ENCODE measurements around the gene LIN7A. TPM values are rescaled to one million over a fixed set of nuclear protein-coding genes. Genes with fewer than 3 reads are reported as not detected.

Gene LIN7A
- total RNA-seq, 5 donors from 2014 or later (not counting 1 experiment from before 2014, with no cell fraction given), result 0.03 to 0.12 TPM; not detected in 3

- DNase-seq, result no peak
- peaks cover 5 to 12% of the 10 kb centered on the region in 2 donors for H3K27me3 Mint-ChIP-seq
- Histone ChIP-seq H3K36me3 (ENCODE audit: control insufficient read depth in 2 of 2, extremely low read depth in 1 of 2, insufficient read depth in 1 of 2, low read length in 1 of 2) (no peaks in the 10 kb centered on the region), H3K27ac (ENCODE audit: low read length) (no peak overlapping the region), H3K27me3 (replicated peaks in 1 of 2; ENCODE audit: control insufficient read depth in 2 of 2, extremely low read depth in 1 of 2, insufficient read depth in 2 of 2, low read length in 1 of 2) (peaks cover 0 to 10% of the 10 kb centered on the region in 2 experiments), H3K4me1 (ENCODE audit: control insufficient read depth in 1 of 2, extremely low read depth in 1 of 2, insufficient read depth in 2 of 2, low read length in 2 of 2) (no peaks in the 10 kb centered on the region), H3K4me3 (ENCODE audit: control insufficient read depth in 1 of 2, extremely low read depth in 1 of 2, low read length in 1 of 2) (no peak overlapping the region), H3K9me3 (no peaks in the 10 kb centered on the region)
- ChIA-PET POLR2A (interaction anchor here (0.7 kb wide), 2 partner anchors 14 to 41 kb away, joined by 8 to 12 read pairs; no protein-coding TSS in a partner anchor), CTCF (no interaction called here)
- H3K4me3 Mint-ChIP-seq, result no peak overlapping the region
- no peak for ATAC-seq (replicated peaks in 1 of 4)
- H3K27ac Mint-ChIP-seq, result no peak overlapping the region
- H3K4me1 Mint-ChIP-seq, result no peaks in the 10 kb centered on the region
- WGBS (ENCODE audit: insufficient coverage), result no CpG with 5 or more reads among the region's 1 CpG
- peaks cover 0 to 12% (median under 1%) of the 10 kb centered on the region in 3 donors for H3K9me3 Mint-ChIP-seq
- H3K36me3 Mint-ChIP-seq, result no peaks in the 10 kb centered on the region
Observed at GRCh38 chr12:80941916-80942315, 4.2 kb upstream of the LIN7A start.

GRCh38 chr12:80939231-80939950 is 1.7 kb upstream of the LIN7A start:
- H3K27ac ChIP-seq (ENCODE audit: low read length), result no peak overlapping the region
- H3K27me3 Mint-ChIP-seq, result peaks cover 10 to 20% of the 10 kb centered on the region in 2 donors

GRCh38 chr12:80938397-80938796 is 663 bp upstream of the LIN7A start:
- H3K27ac Mint-ChIP-seq, result no peak overlapping the region
- peaks cover 0 to 16% of the 10 kb centered on the region in 2 experiments for H3K27me3 ChIP-seq (replicated peaks in 1 of 2; ENCODE audit: control insufficient read depth in 2 of 2, extremely low read depth in 1 of 2, insufficient read depth in 2 of 2, low read length in 1 of 2)
- peaks cover 10 to 26% of the 10 kb centered on the region in 2 donors for H3K27me3 Mint-ChIP-seq
- DNase-seq (no peak), ATAC-seq (replicated peaks in 1 of 4) (no peak)
- POLR2A ChIA-PET, result no interaction called here
- H3K36me3 Mint-ChIP-seq, result no peaks in the 10 kb centered on the region
- H3K4me1 ChIP-seq (ENCODE audit: control insufficient read depth in 1 of 2, extremely low read depth in 1 of 2, insufficient read depth in 2 of 2, low read length in 2 of 2), result no peaks in the 10 kb centered on the region
- H3K9me3 Mint-ChIP-seq, result peaks cover 2 to 20% (median 8%) of the 10 kb centered on the region in 3 donors
- no peak overlapping the region for H3K27ac ChIP-seq (ENCODE audit: low read length)
- no peaks in the 10 kb centered on the region for H3K4me1 Mint-ChIP-seq
- H3K4me3 ChIP-seq (ENCODE audit: control insufficient read depth in 1 of 2, extremely low read depth in 1 of 2, low read length in 1 of 2), result no peak overlapping the region
- H3K4me3 Mint-ChIP-seq, result no peak overlapping the region
- H3K9me3 ChIP-seq, result no peaks in the 10 kb centered on the region
- no peaks in the 10 kb centered on the region for H3K36me3 ChIP-seq (ENCODE audit: control insufficient read depth in 2 of 2, extremely low read depth in 1 of 2, insufficient read depth in 1 of 2, low read length in 1 of 2)
- 62% methylated on average over 3 of the region's 7 CpGs for WGBS (ENCODE audit: insufficient coverage)
- CTCF ChIA-PET, result interaction anchor here in 1 of 2 donors (0.7 kb wide), 1 partner anchor 100 kb away, joined by 4 read pairs; no protein-coding TSS in a partner anchor

More at GRCh38 chr12:80939231-80939950, 1.7 kb upstream of the LIN7A start:
- Histone ChIP-seq H3K27me3 (replicated peaks in 1 of 2; ENCODE audit: control insufficient read depth in 2 of 2, extremely low read depth in 1 of 2, insufficient read depth in 2 of 2, low read length in 1 of 2) (peaks cover 0 to 16% of the 10 kb centered on the region in 2 experiments), H3K4me1 (ENCODE audit: control insufficient read depth in 1 of 2, extremely low read depth in 1 of 2, insufficient read depth in 2 of 2, low read length in 2 of 2) (no peaks in the 10 kb centered on the region), H3K4me3 (ENCODE audit: control insufficient read depth in 1 of 2, extremely low read depth in 1 of 2, low read length in 1 of 2) (no peak overlapping the region), H3K36me3 (ENCODE audit: control insufficient read depth in 2 of 2, extremely low read depth in 1 of 2, insufficient read depth in 1 of 2, low read length in 1 of 2) (no peaks in the 10 kb centered on the region), H3K9me3 (no peaks in the 10 kb centered on the region)
- Mint-ChIP-seq H3K27ac (no peak overlapping the region), H3K4me3 (no peak overlapping the region), H3K36me3 (no peaks in the 10 kb centered on the region), H3K9me3 (peaks cover 0 to 12% (median 0%) of the 10 kb centered on the region in 3 donors), H3K4me1 (no peaks in the 10 kb centered on the region)
- DNase-seq (peak in 1 of 35 experiments; percentile 1), ATAC-seq (replicated peaks in 1 of 4) (no peak)
- POLR2A ChIA-PET, result no interaction called here
- CTCF ChIA-PET, result no interaction called here
- 20% methylated on average over 4 of the region's 7 CpGs for WGBS (ENCODE audit: insufficient coverage)

DNA sequence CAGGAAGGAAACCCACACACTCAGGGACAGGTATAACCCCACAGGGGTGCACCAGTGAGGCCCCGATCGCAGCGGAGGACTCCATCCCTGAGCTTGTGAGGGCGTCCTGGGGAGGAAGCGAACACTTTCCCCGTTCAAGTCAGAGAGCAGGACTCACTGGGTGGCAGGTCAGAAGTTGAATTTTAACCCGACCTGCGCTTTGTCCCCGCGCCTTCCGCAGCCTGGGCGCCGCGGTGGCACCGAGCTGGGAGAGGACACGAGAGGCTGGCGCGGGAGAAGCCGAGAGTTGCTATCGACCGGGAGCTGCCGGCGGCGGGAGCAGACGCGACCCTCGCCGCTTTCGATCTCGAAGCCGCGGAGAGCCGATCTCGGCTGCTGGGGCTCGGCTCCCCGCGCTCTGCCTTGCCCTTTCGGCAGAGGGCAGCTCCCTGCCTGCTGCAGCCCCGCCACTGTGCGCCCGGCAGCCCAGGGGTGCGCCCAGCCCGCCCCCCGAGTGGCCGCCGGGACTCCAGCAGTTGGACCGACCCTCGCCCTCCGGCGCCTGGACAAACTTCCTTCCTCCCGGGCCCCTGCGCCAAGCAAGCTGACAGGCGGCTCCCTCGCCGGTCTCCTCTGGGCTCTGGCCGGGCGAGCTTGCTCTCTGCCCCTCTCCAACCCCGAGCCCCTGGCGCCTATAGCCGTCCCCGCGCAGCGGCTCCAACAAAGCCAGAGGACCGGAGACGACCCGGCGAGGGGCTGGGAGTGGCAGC is 918 bp downstream of the LIN7A start:
- H3K4me1 ChIP-seq (ENCODE audit: control insufficient read depth in 1 of 2, extremely low read depth in 1 of 2, insufficient read depth in 2 of 2, low read length in 2 of 2), result no peaks in the 10 kb centered on the region
- ATAC-seq (replicated peaks in 1 of 4) (no peak), DNase-seq (peak in 3 of 35 experiments; percentile 2 to 3 (median 2))
- H3K9me3 Mint-ChIP-seq, result peaks cover 2 to 21% (median 9%) of the 10 kb centered on the region in 3 donors
- no peaks in the 10 kb centered on the region for H3K36me3 ChIP-seq (ENCODE audit: control insufficient read depth in 2 of 2, extremely low read depth in 1 of 2, insufficient read depth in 1 of 2, low read length in 1 of 2)
- H3K27ac Mint-ChIP-seq, result no peak overlapping the region
- POLR2A ChIA-PET, result no interaction called here
- H3K27ac ChIP-seq (ENCODE audit: low read length), result no peak overlapping the region
- peaks cover 10 to 28% of the 10 kb centered on the region in 2 donors for H3K27me3 Mint-ChIP-seq
- H3K4me3 ChIP-seq (ENCODE audit: control insufficient read depth in 1 of 2, extremely low read depth in 1 of 2, low read length in 1 of 2), result no peak overlapping the region
- no peaks in the 10 kb centered on the region for H3K9me3 ChIP-seq
- CTCF ChIA-PET, result no interaction called here
- 3% methylated on average over 67 of the region's 67 CpGs for WGBS (ENCODE audit: insufficient coverage)
- peak overlapping the region in 1 of 3 donors; percentile 27 for H3K4me3 Mint-ChIP-seq
- no peaks in the 10 kb centered on the region for H3K36me3 Mint-ChIP-seq
- peaks cover 0 to 16% of the 10 kb centered on the region in 2 experiments for H3K27me3 ChIP-seq (replicated peaks in 1 of 2; ENCODE audit: control insufficient read depth in 2 of 2, extremely low read depth in 1 of 2, insufficient read depth in 2 of 2, low read length in 1 of 2)
- no peaks in the 10 kb centered on the region for H3K4me1 Mint-ChIP-seq

DNA sequence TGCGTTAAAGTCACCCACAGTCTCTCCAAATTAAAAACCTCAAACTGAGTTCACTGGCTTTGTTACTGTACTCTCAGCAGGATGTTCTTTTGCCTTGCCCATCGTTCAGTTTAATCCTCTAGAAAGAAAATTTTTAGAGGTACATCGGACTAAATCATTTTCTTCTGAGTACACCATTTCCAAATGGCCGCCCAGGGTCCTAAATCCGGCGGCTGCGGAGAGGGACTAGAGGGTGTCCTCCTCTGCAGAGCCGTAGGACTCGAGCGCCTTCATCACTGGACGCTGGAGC is 1.4 kb downstream of the LIN7A start:
- H3K9me3 Mint-ChIP-seq, result peaks cover 2 to 20% (median 9%) of the 10 kb centered on the region in 3 donors
- H3K4me3 Mint-ChIP-seq, result peak overlapping the region in 1 of 3 donors; percentile 27
- peaks cover 10 to 28% of the 10 kb centered on the region in 2 donors for H3K27me3 Mint-ChIP-seq
- H3K36me3 ChIP-seq (ENCODE audit: control insufficient read depth in 2 of 2, extremely low read depth in 1 of 2, insufficient read depth in 1 of 2, low read length in 1 of 2), result no peaks in the 10 kb centered on the region
- H3K4me1 Mint-ChIP-seq, result no peaks in the 10 kb centered on the region
- CTCF ChIA-PET, result no interaction called here
- no peaks in the 10 kb centered on the region for H3K9me3 ChIP-seq
- H3K4me1 ChIP-seq (ENCODE audit: control insufficient read depth in 1 of 2, extremely low read depth in 1 of 2, insufficient read depth in 2 of 2, low read length in 2 of 2), result no peaks in the 10 kb centered on the region
- ATAC-seq (replicated peaks in 1 of 4) (no peak), DNase-seq (no peak)
- POLR2A ChIA-PET, result no interaction called here
- no peaks in the 10 kb centered on the region for H3K36me3 Mint-ChIP-seq
- WGBS (ENCODE audit: insufficient coverage), result 2% methylated on average over 10 of the region's 11 CpGs
- H3K27me3 ChIP-seq (replicated peaks in 1 of 2; ENCODE audit: control insufficient read depth in 2 of 2, extremely low read depth in 1 of 2, insufficient read depth in 2 of 2, low read length in 1 of 2), result peaks cover 0 to 16% of the 10 kb centered on the region in 2 experiments
- H3K27ac Mint-ChIP-seq, result no peak overlapping the region
- H3K4me3 ChIP-seq (ENCODE audit: control insufficient read depth in 1 of 2, extremely low read depth in 1 of 2, low read length in 1 of 2), result no peak overlapping the region
- no peak overlapping the region for H3K27ac ChIP-seq (ENCODE audit: low read length)

- DNase-seq, result no peak
- WGBS (ENCODE audit: insufficient coverage), result no CpG with 5 or more reads among the region's 2 CpGs
- H3K4me3 ChIP-seq (ENCODE audit: control insufficient read depth in 1 of 2, extremely low read depth in 1 of 2, low read length in 1 of 2), result no peak overlapping the region
- Mint-ChIP-seq H3K4me3 (no peak overlapping the region), H3K27me3 (peaks cover 10 to 28% of the 10 kb centered on the region in 2 donors), H3K9me3 (peaks cover 2 to 17% (median 9%) of the 10 kb centered on the region in 3 donors), H3K36me3 (no peaks in the 10 kb centered on the region), H3K4me1 (no peaks in the 10 kb centered on the region), H3K27ac (no peak overlapping the region)
- H3K27me3 ChIP-seq (replicated peaks in 1 of 2; ENCODE audit: control insufficient read depth in 2 of 2, extremely low read depth in 1 of 2, insufficient read depth in 2 of 2, low read length in 1 of 2), result peaks cover 0 to 16% of the 10 kb centered on the region in 2 experiments
- H3K9me3 ChIP-seq, result no peaks in the 10 kb centered on the region
- CTCF ChIA-PET, result no interaction called here
- no peak for ATAC-seq (replicated peaks in 1 of 4)
- H3K36me3 ChIP-seq (ENCODE audit: control insufficient read depth in 2 of 2, extremely low read depth in 1 of 2, insufficient read depth in 1 of 2, low read length in 1 of 2), result no peaks in the 10 kb centered on the region
- no peaks in the 10 kb centered on the region for H3K4me1 ChIP-seq (ENCODE audit: control insufficient read depth in 1 of 2, extremely low read depth in 1 of 2, insufficient read depth in 2 of 2, low read length in 2 of 2)
- POLR2A ChIA-PET, result no interaction called here
- H3K27ac ChIP-seq (ENCODE audit: low read length), result no peak overlapping the region
Observed at GRCh38 chr12:80935111-80935510, 2.6 kb downstream of the LIN7A start.
